PC-3 (cell line): ENCODE data around the gene IL17RA. TPM values are rescaled to one million over a fixed set of nuclear protein-coding genes. Genes with fewer than 3 reads are reported as not detected.

Experiments used
- ATAC-seq: fragments of 200-7000 bp; cut with Tn5 transposase; 2 replicates; pipeline ENCODE4 v1.9.1; 2020; ENCODE audit warnings: mild to moderate bottlenecking, moderate library complexity
- BruUV-seq: library from RNA; stranded (reverse); fragments of 400-500 nt; replicated peaks from 2 replicates; lab custom pipeline; 2021; lab: Mats Ljungman, UMichigan
- CTCF ChIA-PET: fragments of 300-600 bp; sonication (Branson Sonifier 250); formaldehyde crosslinking; loops from one replicate; lab custom pipeline; 2022; ENCODE audit warnings: antibody characterized with exemption; lab: Charles Lee
- POLR2A ChIA-PET: fragments of 300-600 bp; sonication (Branson Sonifier 250); formaldehyde crosslinking; loops from one replicate; lab custom pipeline; 2022; ENCODE audit warnings: antibody characterized with exemption; ENCODE audit not compliant: unreplicated experiment; lab: Charles Lee
- DNase-seq: peaks from one replicate; pipeline ENCODE4 v3.0.0-alpha.2; 2015
- H2AFZ ChIP-seq: fragments of 300-600 bp; sonication (generic); 2 replicates; pipeline ENCODE4 v1.6.0; 2016; ENCODE audit warnings: antibody characterized with exemption, low read length
- H3F3A ChIP-seq: fragments of 300-600 bp; sonication (generic); one replicate; pipeline ENCODE4 v1.6.0; 2017; ENCODE audit warnings: antibody characterized with exemption, low read length, control low read depth, mild to moderate bottlenecking; ENCODE audit not compliant: unreplicated experiment
- H3K27ac ChIP-seq: fragments of 300-600 bp; sonication (generic); 2 replicates; pipeline ENCODE4 v1.5.1; 2016; ENCODE audit warnings: mild to moderate bottlenecking, low read length
- H3K27me3 ChIP-seq: fragments of 300-600 bp; sonication (generic); 2 replicates; pipeline ENCODE4 v1.6.1; 2016; ENCODE audit warnings: low read length, mixed read lengths
- H3K36me3 ChIP-seq: fragments of 300-600 bp; sonication (generic); 2 replicates; pipeline ENCODE4 v1.6.1; 2016; ENCODE audit warnings: low read depth, mixed run types, low read length, mixed read lengths
- H3K4me1 ChIP-seq: fragments of 300-600 bp; sonication (generic); 2 replicates; pipeline ENCODE4 v1.5.1; 2016; ENCODE audit warnings: low read length; ENCODE audit not compliant: insufficient read depth
- H3K4me2 ChIP-seq: fragments of 300-600 bp; sonication (generic); 2 replicates; pipeline ENCODE4 v1.6.0; 2016; ENCODE audit warnings: low read length
- H3K4me3 ChIP-seq: fragments of 300-600 bp; sonication (generic); 2 replicates; pipeline ENCODE4 v1.5.1; 2016; ENCODE audit warnings: mild to moderate bottlenecking, low read length, mixed read lengths
- H3K79me2 ChIP-seq: fragments of 300-600 bp; sonication (generic); 2 replicates; pipeline ENCODE4 v1.6.1; 2017; ENCODE audit warnings: low read length, mixed read lengths
- H3K9ac ChIP-seq: fragments of 300-600 bp; sonication (generic); 2 replicates; pipeline ENCODE4 v1.6.0; 2016; ENCODE audit warnings: mild to moderate bottlenecking, low read length
- H3K9me2 ChIP-seq: fragments of 300-600 bp; sonication (generic); replicated peaks from 2 replicates; pipeline ENCODE4 v1.6.1; 2016; ENCODE audit warnings: mixed run types, low read length, mixed read lengths
- H3K9me3 ChIP-seq: fragments of 300-600 bp; sonication (generic); 2 replicates; pipeline ENCODE4 v1.6.1; 2016; ENCODE audit warnings: low read length, mixed read lengths
- H4K20me1 ChIP-seq: fragments of 300-600 bp; sonication (generic); 2 replicates; pipeline ENCODE4 v1.6.1; 2016; ENCODE audit warnings: low read length, mixed read lengths
- CTCF ChIP-seq: fragments of 300-600 bp; sonication (generic); conservative IDR thresholded peaks from 2 replicates; pipeline ENCODE4 v1.5.1; 2017; ENCODE audit warnings: antibody characterized with exemption, low read depth, mild to moderate bottlenecking, low read length
- EZH2 ChIP-seq: fragments of 300-600 bp; sonication (generic); IDR thresholded peaks from one replicate; pipeline ENCODE4 v1.6.1; 2017; ENCODE audit warnings: antibody characterized with exemption, mild to moderate bottlenecking, low read length; ENCODE audit not compliant: unreplicated experiment
- EZH2phosphoT487 ChIP-seq: fragments of 300-600 bp; sonication (generic); IDR thresholded peaks from 2 replicates; pipeline ENCODE4 v1.6.1; 2018; ENCODE audit warnings: mild to moderate bottlenecking, antibody characterized with exemption, low read length, borderline replicate concordance
- intact Hi-C: fragments of 100-400 bp; cut with micrococcal nuclease; formaldehyde crosslinking; loops from 2 replicates; pipeline ENCODE4 v1.9.0; 2023
- total RNA-seq: library from RNA; depleted of rRNA; stranded (reverse); fragments of >200 nt; gene quantifications from 2 replicates; pipeline ENCODE4 v1.2.3, GENCODE V29; 2014

IL17RA gene
- total RNA-seq, 1 experiment from 2014 or later = 5.9 TPM

GRCh38 chr22:17057959-17058814 is 26.6 kb upstream of the IL17RA start:
- intact Hi-C loops = no loop called here
- Histone ChIP-seq H3K9ac (no peak overlapping the region), H3K9me2 (no peaks in the 10 kb centered on the region), H2AFZ (no peak overlapping the region), H3K27ac (no peak overlapping the region), H3K79me2 (no peaks in the 10 kb centered on the region), H4K20me1 (no peaks in the 10 kb centered on the region), H3K4me1 (no peaks in the 10 kb centered on the region), H3K36me3 (no peaks in the 10 kb centered on the region), H3K27me3 (peaks cover 9% of the 10 kb centered on the region; the same call in 1 of the 2 replicates), H3F3A (no peaks in the 10 kb centered on the region), H3K4me3 (no peak overlapping the region), H3K4me2 (no peak overlapping the region), H3K9me3 (no peaks in the 10 kb centered on the region)
- BruUV-seq = no TSS peak
- peak; percentile 71 for DNase-seq
- ATAC-seq = peak; percentile 69
- TF ChIP-seq EZH2 = no peak
- peak; percentile 80 for TF ChIP-seq CTCF
- ChIA-PET CTCF (interaction anchor here (0.5 to 1.0 kb wide), 3 partner anchors 126 to 140 kb away, joined by 4 read pairs; no protein-coding TSS in a partner anchor), POLR2A (no interaction called here)

- no TSS peak for BruUV-seq
- no peak overlapping the region for H3K9ac ChIP-seq
- peaks cover 17% of the 10 kb centered on the region; the same call in 1 of the 2 replicates for H3K27me3 ChIP-seq
- no peak overlapping the region for H2AFZ ChIP-seq
- no peak overlapping the region for H3K4me3 ChIP-seq
- no peak for TF ChIP-seq CTCF
- no peak for TF ChIP-seq EZH2
- TF ChIP-seq EZH2phosphoT487 = no peak
- ATAC-seq (no peak), DNase-seq (no peak)
- no peaks in the 10 kb centered on the region for H3K36me3 ChIP-seq
- H3K4me2 ChIP-seq = no peak overlapping the region
- H3K79me2 ChIP-seq = no peaks in the 10 kb centered on the region
- no peaks in the 10 kb centered on the region for H3K4me1 ChIP-seq
- no peaks in the 10 kb centered on the region for H3K9me3 ChIP-seq
- intact Hi-C loops = no loop called here
- H3F3A ChIP-seq = no peaks in the 10 kb centered on the region
- H3K27ac ChIP-seq = no peak overlapping the region
- POLR2A ChIA-PET = no interaction called here
- CTCF ChIA-PET = no interaction called here
- H4K20me1 ChIP-seq = no peaks in the 10 kb centered on the region
- H3K9me2 ChIP-seq = no peaks in the 10 kb centered on the region
These were observed 24.7 kb upstream of the IL17RA start for GRCh38 chr22:17060126-17060525.

GRCh38 chr22:17063411-17064106 is 21.2 kb upstream of the IL17RA start:
- ATAC-seq (no peak), DNase-seq (no peak)
- TF ChIP-seq EZH2 = no peak
- no peak for TF ChIP-seq EZH2phosphoT487
- no peak for TF ChIP-seq CTCF
- ChIA-PET CTCF (interaction anchor here (1.0 kb wide), 1 partner anchor 108 kb away, joined by 3 read pairs; no protein-coding TSS in a partner anchor), POLR2A (no interaction called here)
- H3K9me2 ChIP-seq = no peaks in the 10 kb centered on the region
- no peaks in the 10 kb centered on the region for H3K9me3 ChIP-seq
- H3K27me3 ChIP-seq = peaks cover 20% of the 10 kb centered on the region; the same call in 1 of the 2 replicates
- BruUV-seq = no TSS peak
- no peak overlapping the region for H2AFZ ChIP-seq
- intact Hi-C loops = no loop called here
- H3K4me2 ChIP-seq = no peak overlapping the region
- H3K36me3 ChIP-seq = no peaks in the 10 kb centered on the region
- no peak overlapping the region for H3K27ac ChIP-seq
- H4K20me1 ChIP-seq = no peaks in the 10 kb centered on the region
- no peak overlapping the region for H3K4me3 ChIP-seq
- no peaks in the 10 kb centered on the region for H3K79me2 ChIP-seq
- H3F3A ChIP-seq = no peaks in the 10 kb centered on the region
- H3K9ac ChIP-seq = no peak overlapping the region
- no peaks in the 10 kb centered on the region for H3K4me1 ChIP-seq
